22Rv1 (cell line): Measurements from ENCODE around the gene FRMD8.
A peak's percentile ranks its signal among the peaks of the same experiment; 100 is the strongest.

Experiments used
- H3K27ac ChIP-seq: fragments of 450-650 bp; 2 replicates; pipeline ENCODE4 v1.5.1; 2017
- CTCF ChIP-seq: fragments of 450-650 bp; IDR thresholded peaks from 2 replicates; pipeline ENCODE4 v1.5.1; 2017; ENCODE audit warnings: mild to moderate bottlenecking
- ZFX ChIP-seq: fragments of 450-650 bp; IDR thresholded peaks from 2 replicates; pipeline ENCODE4 v1.6.1; 2017; ENCODE audit warnings: antibody characterized with exemption, borderline replicate concordance

FRMD8 gene

GRCh38 chr11:65419460-65419771 lies 33.0 kb downstream of the FRMD8 start:
- peak overlapping the region; percentile 100 for H3K27ac ChIP-seq
- no peak for TF ChIP-seq CTCF
- no peak for TF ChIP-seq ZFX

GRCh38 chr11:65419772-65420481 lies 33.5 kb downstream of the FRMD8 start:
- no peak for TF ChIP-seq ZFX
- no peak for TF ChIP-seq CTCF

GRCh38 chr11:65420506-65420905 lies 34.1 kb downstream of the FRMD8 start:
- peak overlapping the region; percentile 100 for H3K27ac ChIP-seq
- TF ChIP-seq ZFX = no peak
- TF ChIP-seq CTCF = no peak

More at GRCh38 chr11:65419772-65420481, 33.5 kb downstream of the FRMD8 start:
- peak overlapping the region; percentile 100 for H3K27ac ChIP-seq

- TF ChIP-seq CTCF (no peak), ZFX (no peak)
- peak overlapping the region; percentile 100 for H3K27ac ChIP-seq
Measured at GRCh38 chr11:65420979-65421793, 34.7 kb downstream of the FRMD8 start.

GRCh38 chr11:65421794-65422632 lies 35.6 kb downstream of the FRMD8 start:
- TF ChIP-seq ZFX = no peak
- 0 out of 2 replicates have a peak, but pooled peaks have one; percentile 6 for TF ChIP-seq CTCF
- peak overlapping the region; percentile 100 for H3K27ac ChIP-seq

- TF ChIP-seq ZFX (no peak), CTCF (0 out of 2 replicates have a peak, but pooled peaks have one; percentile 1)
- peak within 1 kb of the TSS; percentile 100 for H3K27ac ChIP-seq
Measured at GRCh38 chr11:65422633-65423515, 36.4 kb downstream of the FRMD8 start, which contains the start of gene NEAT1. Gene NEAT1, plus strand, starts transcription at chr11:65422798.
